Ramos (cell line): ENCODE measurements around the gene NME9.

Experiments
- in situ Hi-C: fragments of 300-500 bp; cut with MboI; formaldehyde crosslinking; loops from one replicate; pipeline ENCODE4 v1.14.3; 2022; ENCODE audit warnings: low sequenced_read_pairs; ENCODE audit not compliant: unreplicated experiment

The NME9 gene

GRCh38 chr3:138297059-138297607 lies 32.5 kb downstream of the NME9 start:
- in situ Hi-C loops, result no loop called here

GRCh38 chr3:138296639-138297038 lies 33.0 kb downstream of the NME9 start:
- in situ Hi-C loops, result no loop called here

GRCh38 chr3:138289701-138290100 lies 40.0 kb downstream of the NME9 start:
- in situ Hi-C loops, result no loop called here

- in situ Hi-C loops, result no loop called here
These were observed 40.4 kb downstream of the NME9 start for GRCh38 chr3:138289260-138289659.

- in situ Hi-C loops, result no loop called here
These were observed 44.6 kb downstream of the NME9 start for GRCh38 chr3:138284957-138285477.

- in situ Hi-C loops, result no loop called here
These were observed 45.6 kb downstream of the NME9 start for GRCh38 chr3:138284079-138284478.

DNA sequence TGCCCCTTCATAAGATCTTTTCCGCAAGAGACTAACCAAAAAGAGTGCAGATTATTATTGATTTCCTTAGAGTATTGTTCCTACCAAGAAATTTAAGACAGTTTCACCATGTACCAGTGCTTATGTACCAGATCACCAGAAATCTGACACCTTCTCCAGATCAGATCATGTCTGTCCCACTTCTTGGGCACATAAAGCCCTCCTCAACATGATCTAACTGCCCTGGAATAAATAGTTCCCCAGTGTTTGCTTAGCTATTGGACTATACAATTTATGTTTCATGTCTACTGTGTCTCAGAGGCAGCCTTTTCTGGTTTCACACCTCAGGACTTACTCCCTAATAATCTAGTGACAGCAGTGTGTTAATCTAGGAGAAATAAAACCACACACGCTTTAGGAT lies 46.8 kb downstream of the NME9 start:
- in situ Hi-C loops, result no loop called here

DNA sequence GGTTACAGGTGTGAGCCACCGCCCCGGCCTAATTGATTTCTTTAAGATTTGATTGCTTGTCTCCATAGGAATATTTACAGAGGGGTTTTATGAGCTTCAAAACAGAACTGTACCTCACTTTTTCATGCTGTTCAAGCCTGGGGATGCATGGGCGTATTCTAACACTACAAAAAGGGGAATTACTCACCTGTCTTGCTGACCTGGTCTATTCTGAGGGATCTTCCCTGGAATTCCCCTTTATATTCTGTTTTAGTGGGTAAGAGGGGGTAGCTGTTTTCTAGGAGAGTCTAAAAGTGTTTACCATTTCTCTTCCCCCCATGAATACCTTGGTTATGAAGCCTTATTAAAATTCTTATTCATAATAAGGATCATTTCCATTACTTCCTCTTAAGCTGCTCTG lies 48.1 kb downstream of the NME9 start:
- in situ Hi-C loops, result no loop called here

DNA sequence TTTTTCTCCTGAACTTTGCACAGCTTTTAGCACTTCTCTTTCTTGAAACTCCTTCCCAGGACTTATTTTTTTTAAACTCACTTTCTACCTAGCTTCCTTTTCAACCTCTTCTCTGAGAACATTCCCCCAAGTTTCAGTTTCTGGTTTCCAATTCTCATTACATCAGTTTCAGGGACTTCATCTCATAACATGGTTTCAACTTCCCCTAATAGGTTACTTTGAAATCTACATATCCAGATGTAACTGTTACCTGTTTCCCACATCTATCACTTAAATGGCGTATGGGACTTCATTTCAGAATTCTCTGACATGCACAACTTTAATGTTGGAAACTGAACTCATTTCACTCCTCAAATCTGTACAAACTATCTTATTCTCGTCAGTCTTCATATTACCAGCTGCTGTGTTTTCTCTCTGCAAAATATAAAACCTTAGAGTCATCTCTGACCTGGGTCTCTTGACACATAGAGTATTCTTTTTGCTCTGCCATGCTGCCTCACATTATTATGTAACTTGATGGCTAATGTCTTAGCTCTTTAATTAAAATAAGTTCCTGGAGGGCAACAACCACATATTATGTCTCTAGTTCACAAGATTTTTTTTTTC lies 58.4 kb downstream of the NME9 start:
- in situ Hi-C loops, result no loop called here

DNA sequence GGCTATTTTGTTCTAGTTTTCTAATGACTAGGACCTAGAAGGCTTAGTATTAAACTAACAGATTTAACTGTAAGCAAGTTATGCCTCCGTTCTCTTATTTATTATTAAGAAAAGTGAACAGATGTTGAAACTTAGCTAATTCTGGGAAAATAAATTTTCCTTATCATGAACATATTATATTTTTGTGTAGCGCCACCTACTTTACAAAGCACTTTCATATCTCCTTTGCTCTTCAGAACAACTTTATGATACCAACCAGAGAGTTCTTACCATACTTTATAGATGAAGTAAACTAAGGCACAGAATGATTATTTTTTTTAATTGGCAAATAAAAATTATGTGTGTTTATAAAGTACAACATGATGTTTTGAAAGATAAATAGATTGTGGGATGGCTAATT lies 59.4 kb downstream of the NME9 start:
- in situ Hi-C loops, result no loop called here

GRCh38 chr3:138267083-138267482 lies 62.6 kb downstream of the NME9 start:
- in situ Hi-C loops, result no loop called here

- in situ Hi-C loops, result no loop called here
These were observed 63.9 kb downstream of the NME9 start for GRCh38 chr3:138265745-138266144.

- in situ Hi-C loops, result no loop called here
These were observed 66.5 kb downstream of the NME9 start for GRCh38 chr3:138263104-138263503.

GRCh38 chr3:138260611-138261010 lies 69.0 kb downstream of the NME9 start:
- in situ Hi-C loops, result no loop called here

GRCh38 chr3:138259126-138259525 lies 70.5 kb downstream of the NME9 start:
- in situ Hi-C loops, result no loop called here

- in situ Hi-C loops, result no loop called here
These were observed 71.7 kb downstream of the NME9 start for GRCh38 chr3:138257986-138258385.

GRCh38 chr3:138256022-138256421 lies 73.6 kb downstream of the NME9 start:
- in situ Hi-C loops, result no loop called here

DNA sequence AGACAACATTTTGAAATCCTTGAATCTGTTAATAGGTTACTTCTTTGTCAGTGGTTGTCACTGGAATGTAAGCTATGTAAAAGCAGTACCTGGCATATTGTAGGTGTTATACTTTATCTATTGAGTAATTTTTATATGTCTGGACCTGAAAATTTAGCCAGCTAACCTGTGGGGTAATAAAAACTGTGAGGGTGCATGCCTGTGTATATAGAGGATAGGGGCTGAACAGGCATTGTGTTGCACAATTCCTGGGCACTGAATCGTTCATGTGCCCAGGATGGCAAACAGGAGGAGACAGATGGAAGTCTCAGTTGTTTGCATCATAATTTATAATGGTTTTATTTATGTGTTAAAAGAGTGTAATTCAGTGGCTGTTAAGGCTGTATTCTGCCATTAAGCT lies 75.4 kb downstream of the NME9 start:
- in situ Hi-C loops, result no loop called here

- in situ Hi-C loops, result no loop called here
These were observed 76.0 kb downstream of the NME9 start for GRCh38 chr3:138253609-138254008.
